ENCODE results near the gene HPS4.

HPS4 gene

DNA sequence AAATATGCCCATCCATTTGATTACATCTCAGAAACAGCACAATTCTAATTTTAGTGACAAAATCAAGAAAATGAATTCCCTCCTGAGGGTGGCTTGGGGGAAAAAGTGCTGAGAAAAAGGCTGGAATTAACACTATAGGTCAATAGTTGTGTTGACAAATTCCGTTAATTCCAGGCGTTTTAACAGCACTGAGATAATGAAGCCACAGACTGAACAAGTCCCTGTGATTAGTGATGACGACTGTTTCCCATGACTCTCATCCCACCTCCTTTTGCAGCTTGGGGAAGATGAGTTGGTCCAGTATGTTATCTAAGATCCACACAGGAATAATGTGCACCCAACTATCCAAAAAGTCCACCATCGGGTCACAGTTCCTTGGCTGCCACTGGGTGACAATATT, 12.9 kb upstream of the HPS4 start:
- DNase-seq: no peak

DNA sequence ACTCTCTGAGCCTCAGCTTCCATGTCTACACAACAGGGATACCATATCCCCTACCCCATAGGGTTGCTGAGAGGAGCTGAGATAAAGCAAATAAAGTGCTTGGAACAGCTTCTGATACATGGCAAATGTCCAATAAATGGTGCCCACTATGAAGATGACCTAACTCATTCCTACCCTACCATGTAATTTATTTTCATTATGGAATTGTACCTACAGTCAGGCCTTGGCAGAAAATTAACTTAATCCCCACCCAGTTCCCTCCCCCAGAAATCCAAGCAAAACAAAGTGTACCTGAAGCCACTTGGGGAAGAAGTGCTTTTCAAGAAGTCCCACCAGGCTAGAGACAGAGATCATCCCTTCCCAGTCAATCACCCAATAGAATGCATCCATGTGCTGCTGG, 10.9 kb upstream of the HPS4 start:
- no peak for DNase-seq

DNA sequence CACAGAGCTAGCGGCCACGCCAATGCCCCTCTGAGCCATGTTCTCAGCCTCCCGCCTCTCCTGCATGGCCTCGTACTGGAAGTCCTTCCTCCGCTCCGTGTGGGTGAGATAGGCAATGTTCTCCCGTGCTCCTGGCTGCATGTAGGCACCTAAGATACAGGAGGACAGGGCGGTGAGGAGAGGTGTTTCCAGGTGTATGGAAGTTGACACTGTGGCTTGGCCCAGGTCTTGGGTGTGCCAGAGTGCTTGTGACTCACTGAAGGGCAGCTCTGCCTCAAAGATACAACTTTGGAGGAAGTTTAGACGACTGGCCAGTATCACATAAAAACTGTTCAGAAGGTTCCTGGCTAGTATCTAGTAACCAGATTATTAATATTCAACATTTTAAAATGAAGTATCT, 8.6 kb upstream of the HPS4 start:
- no peak for DNase-seq

DNA sequence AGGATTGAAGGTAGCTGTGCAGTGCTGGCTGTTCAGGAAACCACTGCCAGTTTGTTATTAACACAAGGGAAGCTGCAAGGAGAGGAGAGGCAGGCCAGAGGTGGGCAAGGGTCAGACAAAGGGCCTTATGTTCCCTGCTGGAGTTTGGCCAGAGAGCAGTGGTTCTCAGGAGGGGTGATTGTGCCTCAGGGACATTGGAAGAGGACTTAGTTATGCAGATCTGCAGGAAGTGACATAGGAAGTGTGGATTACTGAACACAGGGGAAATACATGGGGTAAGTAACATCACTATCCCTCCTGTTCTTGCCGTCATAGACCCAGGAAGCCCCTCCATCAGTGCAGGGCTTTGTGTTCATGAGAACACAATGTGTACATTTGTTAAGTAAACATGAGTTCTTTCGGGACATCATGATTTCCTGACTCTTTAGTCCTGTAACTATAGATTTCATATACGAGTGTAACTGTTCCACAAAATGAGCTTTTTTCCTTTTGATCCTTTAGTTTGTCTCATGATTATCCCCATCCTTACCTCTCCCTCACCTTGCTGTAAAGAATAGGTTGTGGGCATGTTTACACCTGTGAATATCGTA, 6.0 kb upstream of the HPS4 start:
- no peak for DNase-seq

DNA sequence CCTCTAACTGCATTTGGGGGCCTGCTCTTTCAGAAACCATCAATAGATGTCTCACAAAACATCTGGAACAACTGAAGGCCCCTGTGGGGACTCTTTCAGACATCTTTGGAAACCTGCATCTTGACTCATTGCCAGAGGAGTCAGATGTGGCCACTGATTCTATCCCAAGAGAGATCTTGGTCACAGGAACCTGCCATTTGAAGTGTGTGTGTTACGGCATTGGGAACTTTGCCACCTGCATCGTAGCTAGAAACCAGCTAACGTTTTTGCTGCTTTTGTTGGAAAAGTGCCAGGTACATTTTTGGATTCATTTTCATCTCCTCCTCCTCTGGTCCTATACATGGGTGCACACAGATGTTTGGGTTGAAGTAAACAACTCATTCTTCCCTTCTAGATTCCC, 4.4 kb upstream of the HPS4 start:
- no peak for DNase-seq

DNA sequence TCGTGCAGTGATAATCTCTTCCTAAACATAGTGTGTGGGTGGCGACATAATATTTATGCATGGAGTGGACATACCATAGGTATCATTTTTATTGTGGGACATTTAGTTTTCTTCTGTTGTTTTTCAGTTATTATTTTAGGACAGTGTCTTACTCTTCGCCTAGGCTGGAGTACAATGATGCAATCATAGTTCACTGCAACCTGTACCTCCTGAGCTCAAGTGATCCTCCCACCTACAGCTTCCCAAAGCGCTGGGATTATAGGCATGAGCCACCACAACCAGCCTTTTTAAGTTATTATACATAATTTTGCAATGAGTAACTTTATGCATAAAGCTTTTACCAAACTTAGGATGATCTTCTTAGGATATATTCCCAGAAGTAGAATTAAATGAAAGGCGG, 2.8 kb upstream of the HPS4 start:
- no peak for DNase-seq

DNA sequence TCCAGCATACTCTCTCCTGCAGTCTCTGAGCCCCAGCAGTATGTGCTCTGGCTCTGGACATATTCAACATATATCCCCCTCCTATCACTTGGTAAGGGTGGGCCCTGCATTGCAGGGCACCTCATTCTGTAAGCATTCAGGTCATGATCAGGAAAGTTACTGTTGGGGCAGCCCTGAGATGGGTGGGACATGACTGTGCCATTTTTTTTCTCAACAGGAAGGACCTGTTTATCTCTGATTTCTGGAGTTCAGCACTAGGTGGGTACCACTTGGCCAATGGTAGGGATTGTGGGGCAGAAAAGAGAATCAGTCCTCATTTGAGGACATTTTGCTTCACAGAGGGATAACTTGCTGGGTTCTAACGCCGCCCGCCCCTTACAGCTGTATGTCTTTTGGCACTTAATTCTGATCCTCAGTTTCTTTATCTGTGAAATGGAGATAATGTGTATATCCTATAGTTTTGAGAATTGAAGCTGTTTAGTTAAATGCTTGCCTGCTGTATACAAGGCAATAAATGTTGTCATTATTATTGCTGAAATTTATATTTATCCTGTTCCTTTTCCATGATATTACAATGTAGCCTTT, 2.3 kb upstream of the HPS4 start:
- no peak for DNase-seq

DNA sequence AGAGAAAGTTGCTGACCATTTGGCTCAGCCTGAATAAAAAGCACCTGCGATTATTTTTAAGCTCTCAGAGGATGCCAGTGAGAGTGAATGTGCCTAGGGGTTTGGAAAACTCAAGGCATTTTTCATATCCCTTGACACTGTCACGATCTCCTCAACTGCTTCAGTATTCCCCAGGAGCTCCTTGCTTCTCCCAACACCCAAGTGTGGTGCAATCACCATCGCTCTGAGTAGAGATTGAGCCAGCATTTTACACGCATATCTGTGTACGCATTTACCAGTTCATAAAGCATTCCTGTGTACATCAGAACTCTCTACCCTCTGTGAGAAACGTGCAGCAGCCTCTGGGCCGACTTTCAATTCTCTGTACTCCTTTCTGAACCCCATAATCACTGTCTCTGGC, 1.4 kb upstream of the HPS4 start:
- DNase-seq: no peak

DNA sequence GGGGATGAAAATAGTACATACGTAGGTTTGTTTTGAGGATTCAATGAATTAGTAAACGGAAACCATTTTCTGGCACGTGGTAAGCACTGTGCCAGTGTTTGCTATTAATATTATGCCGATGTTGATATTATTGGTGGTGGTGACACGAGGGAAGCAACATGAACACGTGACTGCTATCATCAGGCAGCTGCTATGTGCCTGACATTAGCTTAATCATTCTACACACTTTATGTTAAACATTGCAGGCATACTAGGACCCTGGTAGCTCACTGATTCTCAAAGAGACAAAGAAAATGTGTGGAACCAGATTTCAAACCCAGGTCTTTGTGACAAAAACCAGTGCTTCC, 750 bp upstream of the HPS4 start:
- DNase-seq: peak in 1 of 2 experiments; percentile 28

DNA sequence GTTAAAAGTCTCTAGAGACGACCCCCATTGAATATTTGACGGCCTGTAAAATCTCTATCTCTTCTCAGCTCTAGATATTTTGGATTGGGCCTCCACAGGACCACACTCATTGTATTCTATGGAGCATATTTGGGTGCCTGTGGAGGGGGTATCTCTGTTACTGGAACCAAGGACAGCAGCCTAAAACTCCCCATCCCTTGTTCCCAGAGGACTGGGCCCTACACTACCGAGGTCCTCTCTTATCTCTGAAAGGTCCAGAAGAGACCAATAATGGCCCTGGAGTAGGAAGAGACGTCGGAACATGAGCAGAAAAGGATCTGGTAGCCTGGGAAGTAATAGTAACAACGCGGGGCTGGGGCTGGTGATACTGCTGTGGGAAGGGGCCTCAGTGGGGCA, 542 bp downstream of the HPS4 start:
- DNase-seq: no peak

DNA sequence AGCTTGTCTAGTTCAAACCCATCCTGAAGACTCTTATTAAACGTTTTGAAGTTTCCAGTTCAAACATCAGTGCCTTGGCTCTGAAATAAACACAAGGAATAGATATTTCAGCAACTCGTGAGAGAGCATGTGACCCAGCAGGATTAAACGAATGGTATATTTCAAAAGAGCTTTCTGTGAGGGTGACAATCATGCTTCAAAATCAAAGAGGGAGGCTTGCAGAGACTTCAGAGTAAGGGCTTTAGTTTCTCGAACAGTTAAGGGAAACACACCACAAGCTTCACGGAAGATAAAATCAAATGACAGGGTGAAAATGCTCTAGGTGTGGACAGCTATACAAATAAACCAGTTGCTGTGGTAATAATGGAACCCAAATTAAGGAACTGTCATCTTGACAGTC, 1.4 kb downstream of the HPS4 start:
- no peak for DNase-seq

DNA sequence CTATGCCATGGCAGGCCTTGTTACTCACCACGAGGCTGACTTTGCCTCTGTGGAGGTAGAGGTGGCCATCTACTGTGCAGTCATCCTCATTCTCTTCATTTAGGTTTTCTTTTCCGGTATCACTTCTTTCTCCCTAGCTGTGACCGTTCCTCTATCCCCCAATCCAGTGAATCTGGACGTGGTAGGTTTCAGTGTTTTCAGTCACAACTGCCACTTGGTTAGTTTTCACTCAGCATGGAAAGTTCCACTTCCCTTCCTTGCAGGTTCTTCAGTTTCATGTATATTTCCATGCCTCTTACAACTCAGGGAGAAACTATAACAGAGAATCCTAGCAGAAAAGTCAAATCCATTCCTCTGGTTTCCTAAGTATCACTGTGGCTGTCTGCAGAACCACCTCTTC, 1.9 kb downstream of the HPS4 start:
- no peak for DNase-seq

DNA sequence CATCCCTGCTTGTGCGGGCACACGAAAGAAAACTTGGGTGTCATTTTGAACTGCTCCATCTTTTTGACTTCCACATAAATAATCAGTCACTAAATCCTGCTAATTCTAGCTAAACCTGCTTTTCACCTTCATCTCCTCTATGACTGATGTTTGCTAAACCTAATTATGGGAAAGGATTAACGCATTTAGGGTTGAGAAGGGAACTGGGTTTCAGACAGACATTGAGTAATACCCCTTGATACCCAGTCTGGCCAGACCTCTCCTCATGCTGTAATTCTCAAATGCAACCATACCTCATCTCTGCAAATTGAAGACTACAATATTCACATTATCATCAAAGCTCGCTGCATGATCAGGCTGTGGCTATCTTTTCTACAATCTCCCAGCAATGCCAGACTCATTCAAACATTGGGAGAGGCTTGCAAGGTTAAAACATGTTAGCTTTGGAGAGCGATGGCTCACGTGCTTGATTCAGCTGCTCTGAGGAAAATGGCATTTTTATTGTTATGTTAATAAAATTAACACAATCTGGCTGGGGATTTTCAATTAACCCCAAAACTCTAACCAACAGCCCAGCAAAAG, 2.4 kb downstream of the HPS4 start:
- no peak for DNase-seq

DNA sequence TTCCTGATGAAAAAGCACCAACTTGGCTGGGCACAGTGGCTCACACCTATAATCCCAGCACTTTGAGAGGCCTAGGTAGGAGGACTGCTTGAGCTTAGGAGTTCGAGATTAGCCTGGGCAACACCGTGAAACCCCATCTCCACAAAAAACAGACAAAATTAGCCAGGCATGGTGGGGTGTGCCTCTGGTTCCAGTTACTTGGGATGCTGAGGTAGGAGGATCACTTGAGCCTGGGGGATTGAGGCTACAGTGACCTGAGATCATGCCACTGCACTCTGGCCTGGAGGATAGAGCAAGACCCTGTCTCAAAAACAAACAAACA, 3.0 kb downstream of the HPS4 start:
- no peak for DNase-seq

DNA sequence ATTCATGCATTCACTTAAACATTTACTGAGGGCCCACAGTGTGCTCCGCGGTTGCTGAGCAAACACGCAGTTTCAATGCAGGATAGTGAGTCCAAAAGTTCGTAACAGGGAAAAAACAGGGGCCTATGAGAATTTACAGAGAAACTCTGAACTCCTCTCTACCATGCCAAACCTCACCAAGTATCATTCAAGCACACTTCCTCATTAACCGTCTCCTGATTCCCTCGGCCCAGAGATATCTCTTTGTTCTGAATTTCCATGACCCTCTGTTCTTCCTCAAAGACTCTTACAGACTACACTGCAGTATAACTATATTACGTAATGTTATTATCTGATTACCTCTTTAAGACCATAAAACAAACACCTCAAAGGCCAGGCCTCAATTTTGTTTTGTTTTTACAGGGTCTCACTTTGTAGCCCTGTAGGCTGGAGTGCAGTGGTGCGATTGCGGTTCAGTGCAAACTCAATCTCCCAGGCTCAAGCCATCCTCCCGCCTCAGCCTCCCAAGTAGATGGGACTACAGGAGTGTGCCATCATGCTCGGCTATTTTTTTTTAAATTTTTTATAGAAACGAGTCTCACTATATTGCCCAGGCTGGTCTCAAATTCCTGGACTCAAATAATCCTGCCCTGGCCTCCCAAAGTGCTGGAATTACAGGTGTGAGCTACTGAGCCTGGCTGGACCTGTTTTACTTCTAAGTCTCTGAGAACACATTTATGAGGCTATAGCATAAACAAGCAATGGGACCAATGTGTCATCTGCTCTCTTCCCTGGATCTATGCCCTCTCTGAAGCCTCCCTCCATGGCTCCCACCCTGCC, 3.6 kb downstream of the HPS4 start:
- peak in 1 of 2 experiments; percentile 35 for DNase-seq

DNA sequence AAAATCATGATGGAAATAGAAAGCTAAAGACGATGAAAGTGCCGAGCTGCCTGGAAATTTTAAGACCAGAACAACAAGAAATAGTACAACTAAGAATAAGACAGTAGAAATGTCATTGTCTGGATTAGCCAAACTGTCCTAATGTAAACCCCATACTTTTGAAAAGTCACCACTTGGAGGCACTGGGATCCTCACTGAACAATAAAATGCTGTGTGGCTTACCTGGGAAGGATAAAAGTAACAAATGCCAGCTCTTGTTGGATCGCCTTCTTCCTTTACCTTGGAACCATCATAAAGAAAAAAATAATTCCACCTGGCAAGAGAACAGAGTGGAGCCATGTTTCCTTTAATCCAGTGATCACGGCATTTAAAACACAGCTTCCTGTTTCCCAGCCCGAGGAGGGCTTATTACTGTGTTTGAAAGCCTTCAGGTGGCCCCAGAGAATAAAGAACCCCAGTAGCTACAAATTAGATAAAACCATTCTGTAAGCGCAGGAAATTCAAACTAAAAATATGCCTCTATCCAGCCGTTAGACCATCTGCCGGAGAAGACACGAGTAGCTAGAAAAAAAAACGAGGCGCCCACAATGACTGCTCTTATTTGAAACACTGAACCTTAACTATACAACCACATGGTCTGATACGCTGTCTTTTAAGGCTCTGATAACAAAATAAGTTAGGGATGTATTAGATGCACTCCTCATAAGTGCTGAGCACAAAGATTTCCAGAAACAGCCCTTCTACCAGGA, 4.4 kb downstream of the HPS4 start:
- DNase-seq: peak; percentile 62 to 89

DNA sequence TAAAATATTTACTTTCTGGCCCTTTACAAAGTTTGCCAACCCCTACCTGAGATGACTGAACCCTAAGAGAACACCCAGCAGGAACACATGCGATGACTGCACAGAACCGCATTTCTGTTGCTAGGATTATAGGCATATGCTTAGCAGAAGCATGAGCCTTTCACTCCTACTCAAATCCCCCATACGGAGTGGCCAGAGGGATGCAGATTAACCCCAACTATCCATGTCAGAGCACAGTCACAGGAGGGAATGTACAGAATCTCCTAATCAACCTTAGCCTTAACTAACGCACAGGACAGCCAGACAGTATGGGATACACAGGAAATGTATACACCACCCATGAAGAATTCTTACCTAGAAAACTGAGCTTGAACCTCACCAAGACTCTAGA, 6.2 kb downstream of the HPS4 start:
- DNase-seq: no peak

DNA sequence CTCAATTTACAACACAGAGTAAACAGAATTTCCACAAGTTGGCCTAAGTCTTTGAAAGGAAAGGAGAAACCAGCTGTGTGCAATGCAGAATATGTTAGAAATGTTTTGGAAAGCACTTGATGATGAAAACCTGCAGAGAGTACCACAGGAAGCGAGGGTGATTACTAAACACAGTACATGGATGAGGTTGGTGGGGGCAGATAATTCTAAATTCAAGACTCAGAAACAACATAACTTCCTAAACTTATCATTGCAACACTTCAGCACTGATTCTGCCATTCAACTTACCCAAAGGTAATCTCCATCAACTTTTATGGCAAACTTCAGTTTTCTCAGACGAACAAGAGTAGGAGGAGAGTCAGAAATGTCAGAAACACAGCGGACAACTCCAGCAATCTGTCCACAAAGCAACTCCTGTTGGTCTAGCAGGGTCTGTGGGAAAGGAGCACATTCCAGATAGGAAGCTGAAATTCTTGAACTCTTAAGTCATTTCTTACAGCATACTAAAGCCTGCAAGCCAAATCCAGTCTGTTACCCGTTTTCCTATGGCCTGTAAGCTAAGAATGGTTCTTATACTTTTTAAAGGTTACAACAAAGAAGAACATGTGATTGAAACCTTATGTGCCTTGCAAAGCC, 6.8 kb downstream of the HPS4 start:
- DNase-seq: no peak

DNA sequence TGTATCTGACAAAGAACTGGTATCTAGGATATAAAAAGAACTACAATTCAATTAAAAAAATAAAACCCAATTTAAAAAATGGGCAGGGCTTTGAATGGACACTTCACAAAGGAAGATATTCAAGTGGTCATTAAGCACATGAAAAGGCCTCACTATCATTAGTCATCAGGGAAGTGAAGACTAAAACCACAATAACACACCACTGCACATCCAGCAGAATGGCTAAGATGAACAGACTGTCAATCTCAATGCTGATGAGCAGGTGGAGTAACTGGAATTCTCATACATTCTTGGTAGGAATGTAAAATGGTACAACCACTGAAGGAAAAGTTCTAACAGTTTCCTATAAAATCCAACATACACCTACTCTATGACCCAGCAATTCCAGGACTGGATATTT, 8.9 kb downstream of the HPS4 start:
- no peak for DNase-seq

DNA sequence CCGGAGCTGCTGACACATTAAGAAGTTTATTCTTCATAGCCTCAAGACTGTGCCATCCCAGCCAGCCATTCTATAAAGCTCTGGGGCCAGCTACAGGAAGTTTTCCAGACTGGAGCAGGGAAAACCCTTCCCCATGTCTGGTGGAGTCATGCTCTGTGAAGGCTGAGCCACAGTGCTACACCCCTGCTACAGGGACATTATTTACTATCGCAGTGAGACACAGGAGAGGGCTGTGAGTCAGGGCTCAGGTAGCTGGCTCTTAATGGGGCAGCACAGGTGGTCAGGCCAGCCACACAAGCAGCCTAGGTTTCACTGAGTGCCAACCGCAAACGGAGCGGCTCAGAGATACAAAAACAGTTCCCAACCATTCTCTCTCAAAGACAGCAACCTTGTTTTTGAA, 12.1 kb downstream of the HPS4 start:
- no peak for DNase-seq

DNA sequence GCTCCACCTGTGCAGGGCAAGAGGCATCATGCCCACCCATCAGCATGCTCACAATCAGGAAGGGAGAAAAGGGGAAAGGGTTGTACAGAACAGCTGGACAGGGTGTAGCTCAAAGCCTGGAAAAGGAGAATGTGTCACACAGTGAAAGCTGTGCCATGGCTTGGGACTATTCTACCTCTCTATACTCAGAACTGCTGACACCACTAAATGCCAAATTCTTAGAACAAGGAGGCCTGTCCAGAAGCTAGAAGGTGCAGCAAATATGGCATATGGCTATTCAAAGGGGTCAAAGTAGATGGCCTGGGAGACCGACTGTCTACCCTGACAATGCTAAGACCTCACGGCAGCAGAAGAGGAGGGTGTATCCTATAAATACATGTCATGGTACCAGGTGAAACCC, 12.8 kb downstream of the HPS4 start:
- DNase-seq: no peak

DNA sequence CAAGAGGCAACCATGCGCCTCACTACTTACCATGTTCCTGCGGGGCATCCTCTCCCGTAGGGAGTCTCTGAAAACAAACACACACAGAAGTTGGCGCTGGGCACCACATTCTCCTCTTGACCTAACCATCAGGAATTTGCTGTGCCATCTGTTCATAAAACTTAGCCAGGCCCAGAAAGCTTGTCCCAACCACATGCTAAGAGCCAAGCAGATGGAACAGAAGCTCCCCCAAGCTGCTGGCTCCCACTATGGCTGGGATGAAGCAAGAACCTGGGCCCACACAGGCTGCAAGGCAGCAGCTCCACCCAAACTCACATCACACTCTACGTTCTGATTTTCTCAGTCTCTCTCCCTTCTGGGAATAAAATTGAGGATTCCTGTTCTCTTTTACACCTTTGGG, 17.4 kb downstream of the HPS4 start:
- DNase-seq: no peak

DNA sequence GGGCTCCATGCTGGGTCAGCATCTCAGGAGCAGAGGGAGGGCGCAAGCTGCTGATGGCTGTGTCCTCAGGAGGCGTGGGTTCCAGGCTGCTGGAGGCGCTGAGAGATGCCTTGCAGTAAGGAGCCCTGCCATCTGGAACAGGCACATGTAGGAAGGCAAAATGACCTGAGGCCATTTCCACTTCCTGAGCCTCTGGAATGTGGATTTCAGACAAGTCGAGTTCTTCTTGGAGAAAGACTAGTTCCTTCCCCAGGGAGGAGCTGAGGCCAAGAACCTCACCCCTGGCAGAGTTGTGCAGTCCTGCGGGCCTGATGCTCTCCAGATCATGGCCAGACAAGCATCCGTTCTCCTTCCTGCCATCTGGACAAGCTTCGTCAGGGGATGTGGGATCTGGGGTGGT, 19.3 kb downstream of the HPS4 start:
- no peak for DNase-seq

Measured in NCI-H2081 (cell line).